HG03342 (cell line): ENCODE results near the gene FAM184B.

Source experiments
- ATAC-seq: cut with Tn5 transposase; IDR thresholded peaks from one replicate; pipeline ENCODE4 v1.9.1; 2021; ENCODE audit warnings: mild to moderate bottlenecking, moderate library complexity; ENCODE audit not compliant: unreplicated experiment

The FAM184B gene

DNA sequence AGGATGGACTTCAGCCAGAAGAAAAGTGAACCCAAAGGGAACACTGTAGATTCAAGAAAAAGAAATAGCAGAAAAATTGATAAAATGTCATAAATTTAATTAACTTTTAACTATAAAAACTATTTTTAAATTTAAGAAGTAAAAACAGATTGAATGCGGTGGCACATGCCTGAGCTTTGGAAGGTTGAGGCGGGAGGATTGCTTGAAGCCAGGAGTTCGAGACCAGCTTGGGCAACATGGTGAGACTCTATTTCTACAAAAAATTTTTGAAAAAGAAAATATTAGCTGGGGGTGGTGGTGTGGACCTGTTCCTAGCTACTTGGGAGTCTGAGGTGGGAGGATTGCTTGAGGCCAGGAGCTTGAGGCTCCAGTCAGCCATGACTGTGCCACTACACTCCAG lies 3.0 kb downstream of the FAM184B start:
- no peak for ATAC-seq

DNA sequence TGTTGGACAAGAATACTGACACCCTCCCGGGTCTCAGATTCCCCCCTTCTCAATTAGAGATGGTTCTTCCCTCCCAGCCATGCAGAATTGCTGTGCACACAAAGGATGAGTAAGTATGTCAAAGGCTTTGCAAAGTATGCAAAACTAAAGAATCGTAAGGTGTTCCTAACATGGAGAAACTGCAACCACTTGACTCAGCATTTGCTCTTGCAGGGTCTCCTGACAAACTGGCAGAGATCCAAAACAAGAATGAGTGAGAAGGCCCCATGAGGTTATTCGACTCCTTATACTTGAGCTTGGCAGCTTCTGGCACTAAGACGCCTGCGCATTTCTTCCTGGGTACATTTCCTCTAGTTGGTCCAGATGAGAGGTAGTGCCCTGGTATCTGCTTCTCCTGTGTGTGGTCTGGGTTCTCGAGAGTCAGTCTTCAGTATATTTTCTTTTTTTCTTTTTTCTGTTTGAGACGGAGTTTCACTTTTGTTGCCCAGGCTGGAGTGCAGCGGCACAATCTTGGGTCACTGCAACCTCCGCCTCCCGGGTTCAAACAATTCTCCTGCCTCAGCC lies 8.2 kb downstream of the FAM184B start:
- ATAC-seq = no peak

- no peak for ATAC-seq
These were observed 10.0 kb downstream of the FAM184B start for GRCh38 chr4:17771284-17771908.

DNA sequence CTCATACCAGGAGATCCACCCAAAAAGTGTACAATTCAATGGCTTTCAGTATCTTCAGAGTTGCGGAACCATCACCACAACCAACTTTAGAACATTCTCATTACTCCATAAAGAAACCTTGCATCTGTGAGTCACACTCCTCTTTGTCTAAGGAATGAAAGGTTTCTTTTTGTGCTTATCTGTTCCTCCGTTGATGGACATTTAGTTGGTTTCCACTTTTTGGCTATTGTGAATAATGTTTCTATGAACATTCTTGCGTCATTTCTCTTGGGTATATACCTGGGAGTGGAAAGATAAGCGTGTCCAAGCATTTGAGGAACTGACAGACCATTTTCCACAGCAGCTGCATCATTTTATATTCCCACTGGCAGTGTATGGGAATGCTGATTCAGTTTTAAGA lies 10.6 kb downstream of the FAM184B start:
- no peak for ATAC-seq

DNA sequence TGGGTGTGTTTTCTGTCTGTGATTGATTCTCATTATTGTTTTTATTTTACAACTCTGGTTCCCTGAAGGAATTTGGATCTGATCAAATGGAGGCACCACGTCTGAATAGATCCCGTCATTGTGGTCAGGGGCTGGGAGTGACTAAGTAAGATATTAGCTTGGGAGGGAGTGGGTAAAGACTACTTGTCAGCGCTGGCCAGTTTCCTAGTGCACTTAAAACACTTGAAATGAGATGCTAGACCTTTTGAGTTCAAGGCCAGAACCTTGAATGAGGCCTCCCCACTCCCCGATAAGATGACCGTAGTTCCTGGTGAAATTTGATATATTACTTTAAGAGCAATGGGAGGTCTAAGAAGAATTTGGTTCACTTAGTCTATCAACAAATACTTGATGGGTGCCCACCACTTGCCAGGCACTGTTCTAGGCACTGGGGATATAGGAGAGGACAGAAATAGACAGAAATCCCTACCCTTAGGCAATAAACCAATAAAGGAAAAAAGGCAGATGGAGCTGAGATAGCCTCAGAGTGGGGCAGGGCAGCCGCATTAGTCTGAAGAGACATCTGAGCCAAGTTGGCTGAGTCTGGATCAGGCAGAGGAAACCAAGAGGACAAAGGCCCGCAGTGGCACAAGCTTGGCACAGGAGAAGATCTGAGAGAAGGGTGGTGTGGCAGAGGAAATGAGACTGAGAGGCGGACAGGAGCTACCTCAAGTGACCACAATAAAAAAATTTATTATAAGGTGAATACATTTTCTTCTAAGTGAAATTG lies 11.8 kb downstream of the FAM184B start:
- no peak for ATAC-seq

- ATAC-seq = no peak
These were observed 14.5 kb downstream of the FAM184B start for GRCh38 chr4:17766826-17767458.

GRCh38 chr4:17765514-17766286 lies 15.7 kb downstream of the FAM184B start:
- ATAC-seq = no peak

GRCh38 chr4:17763931-17764330 lies 17.5 kb downstream of the FAM184B start:
- ATAC-seq = no peak

DNA sequence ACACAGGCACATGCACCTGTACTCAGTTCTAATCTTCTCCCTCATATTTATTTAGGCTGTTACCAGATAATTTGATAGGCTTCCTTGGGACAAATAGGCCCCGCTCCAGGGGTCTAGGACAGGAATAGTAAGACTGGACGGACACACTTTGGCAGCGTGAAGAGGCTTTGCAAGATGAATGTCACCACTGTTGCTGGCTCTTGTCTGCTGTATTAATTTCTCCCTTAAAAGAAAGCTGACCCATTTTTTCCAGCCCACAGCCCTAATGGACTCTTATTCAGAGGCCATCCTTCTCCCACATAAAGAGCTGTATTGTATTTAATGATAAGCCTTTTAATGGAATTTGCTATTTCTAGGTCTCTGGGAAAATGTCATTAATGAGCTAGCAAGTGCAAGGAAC lies 18.0 kb downstream of the FAM184B start:
- no peak for ATAC-seq

DNA sequence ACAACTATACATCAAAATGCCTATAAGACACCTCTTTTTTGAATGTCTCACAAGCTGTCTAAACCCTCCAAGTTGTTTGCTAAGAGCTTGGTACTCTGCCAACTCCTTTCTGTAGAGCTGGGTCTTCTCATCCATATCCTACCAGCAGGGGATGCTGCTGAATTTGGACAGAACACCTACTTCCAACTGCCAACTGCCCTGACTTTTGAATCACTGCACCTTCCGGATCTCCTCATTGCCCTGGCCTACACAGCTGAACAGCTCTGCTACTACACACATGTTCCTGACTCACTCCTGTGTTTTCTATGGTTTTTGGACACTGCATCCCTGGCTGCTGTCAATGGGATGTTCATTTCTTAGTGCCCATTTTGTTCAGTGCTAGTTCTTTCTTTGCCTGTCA lies 18.7 kb downstream of the FAM184B start:
- no peak for ATAC-seq

- no peak for ATAC-seq
These were observed 20.4 kb downstream of the FAM184B start for GRCh38 chr4:17761062-17761461.

GRCh38 chr4:17760626-17761025 lies 20.8 kb downstream of the FAM184B start:
- ATAC-seq = no peak

GRCh38 chr4:17758485-17758884 lies 22.9 kb downstream of the FAM184B start:
- no peak for ATAC-seq

DNA sequence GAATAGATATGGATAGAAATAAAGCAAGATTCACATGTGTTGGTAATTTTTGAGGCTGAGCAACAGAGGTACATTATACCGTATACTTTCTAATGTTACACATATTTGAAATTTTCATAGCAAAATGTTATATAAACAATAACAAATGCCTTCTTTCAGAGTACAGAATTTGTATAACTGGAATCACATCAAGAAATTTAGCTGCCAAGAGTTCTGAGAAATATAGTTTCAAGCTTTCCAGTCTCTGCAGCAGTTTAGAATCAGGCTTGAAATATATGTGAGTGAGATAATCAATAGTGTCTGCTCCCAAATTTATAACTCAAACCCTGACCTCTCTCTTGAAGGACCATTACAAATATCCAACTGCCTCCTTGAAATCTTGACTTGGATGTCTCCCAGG lies 23.8 kb downstream of the FAM184B start:
- ATAC-seq = no peak

- ATAC-seq = no peak
These were observed 27.8 kb downstream of the FAM184B start for GRCh38 chr4:17753646-17754045.

- ATAC-seq = no peak
These were observed 40.7 kb downstream of the FAM184B start for GRCh38 chr4:17740702-17741101.

DNA sequence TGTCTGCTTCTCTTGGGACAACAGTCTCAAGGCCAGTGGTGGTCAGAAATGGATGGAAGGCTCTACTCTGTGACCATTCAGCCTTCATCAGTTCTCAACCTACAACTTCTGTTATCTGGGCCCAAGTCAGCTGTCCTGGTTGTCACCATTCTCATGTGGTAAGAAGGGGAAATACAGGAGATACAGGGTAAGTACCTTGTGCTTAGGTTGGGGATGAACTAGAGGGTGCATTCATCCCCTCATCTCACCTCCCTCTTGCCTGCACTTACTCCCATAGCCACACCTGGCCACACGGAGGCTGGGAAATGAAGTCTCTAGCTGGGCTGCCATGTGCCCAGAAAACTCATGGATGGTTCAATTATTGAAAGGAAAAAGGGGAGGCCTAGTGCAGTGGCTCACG lies 44.9 kb downstream of the FAM184B start:
- no peak for ATAC-seq

GRCh38 chr4:17726911-17727310 lies 54.5 kb downstream of the FAM184B start:
- ATAC-seq = no peak

DNA sequence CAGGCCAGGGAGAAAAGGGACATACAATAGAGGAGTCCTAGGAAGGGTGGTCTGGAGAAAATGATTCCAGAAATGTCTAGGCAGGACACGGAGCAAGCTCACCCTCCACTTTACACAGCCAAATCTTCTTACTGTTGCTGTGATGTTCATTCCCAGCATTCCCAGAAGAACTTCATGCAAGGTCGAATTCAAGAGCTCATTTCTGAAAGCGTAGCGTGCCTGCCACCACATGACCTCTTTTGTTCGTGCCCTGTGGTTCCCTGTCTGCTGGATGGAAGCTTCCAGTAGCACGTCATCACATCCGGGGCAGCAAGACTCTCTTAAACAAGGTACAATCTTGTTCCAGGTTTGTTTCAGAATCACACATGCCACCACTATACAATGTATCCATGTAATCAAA lies 57.8 kb downstream of the FAM184B start:
- ATAC-seq = no peak

GRCh38 chr4:17722356-17722700 lies 59.1 kb downstream of the FAM184B start:
- no peak for ATAC-seq
